ENCODE measurements around the gene CYYR1.
A peak's percentile ranks its signal among the peaks of the same experiment; 100 is the strongest.
"Not testable (repeated sequence)": the region's sequence is repeated elsewhere in the genome, so short reads cannot be mapped to it uniquely, and the experiment has no call there.

Gene CYYR1

GRCh38 chr21:26461500-26461899 is 111.6 kb downstream of the CYYR1 start:
- H3K4me3 ChIP-seq (replicated peaks; ENCODE audit: low read depth, low read length) = no peak overlapping the region
- no peak for DNase-seq (ENCODE audit: low read depth)
- TF ChIP-seq CTCF (IDR thresholded peaks at IDR 0.05; ENCODE audit: low read length, missing control alignments) = no peak

DNA sequence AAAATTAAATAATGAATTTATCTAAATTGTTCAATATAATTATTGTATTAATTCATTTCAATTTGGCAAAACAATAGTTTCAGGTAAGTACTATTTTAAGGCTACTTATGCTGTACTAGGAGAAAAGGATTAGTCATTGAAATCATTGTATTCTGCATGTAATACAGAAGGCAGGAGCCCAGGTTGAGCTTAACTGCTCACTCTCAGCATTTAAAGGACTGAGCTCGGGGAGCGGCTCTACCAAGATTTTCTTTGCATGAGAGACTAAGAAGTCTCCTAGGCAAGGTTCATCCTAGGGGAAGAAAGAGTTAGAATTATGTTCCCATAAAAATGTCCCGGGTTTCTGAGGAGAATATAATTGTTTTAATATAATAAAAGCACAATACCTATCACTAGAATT is 112.5 kb downstream of the CYYR1 start:
- no peak for DNase-seq (ENCODE audit: low read depth)
- no peak for TF ChIP-seq CTCF (IDR thresholded peaks at IDR 0.05; ENCODE audit: low read length, missing control alignments)
- no peak overlapping the region for H3K4me3 ChIP-seq (replicated peaks; ENCODE audit: low read depth, low read length)

- DNase-seq (ENCODE audit: low read depth); H3K4me3 ChIP-seq (replicated peaks; ENCODE audit: low read depth, low read length): not testable (repeated sequence)
Observed at GRCh38 chr21:26458854-26459253, 114.2 kb downstream of the CYYR1 start.

DNA sequence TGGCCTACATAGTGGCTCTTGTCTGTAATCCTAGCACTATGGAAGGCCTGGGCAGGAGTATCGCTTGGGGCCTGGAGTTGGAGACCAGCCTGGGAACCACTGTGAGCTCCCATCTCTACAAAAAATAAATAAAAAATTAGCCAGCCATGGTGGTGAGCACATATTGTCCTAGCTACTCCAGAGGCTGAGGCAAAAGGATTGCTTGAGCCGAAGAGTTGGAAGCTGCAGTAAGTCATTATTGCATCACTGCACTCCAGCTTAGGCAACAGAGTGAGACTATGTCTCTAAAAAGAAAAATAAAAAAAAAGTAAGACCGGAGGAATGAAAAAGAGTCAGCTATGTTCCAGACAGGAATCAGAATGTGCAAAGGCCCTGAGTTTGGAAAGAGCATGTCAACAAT is 115.3 kb downstream of the CYYR1 start:
- H3K4me3 ChIP-seq (replicated peaks; ENCODE audit: low read depth, low read length) = no peak overlapping the region
- peak; percentile 6 for DNase-seq (ENCODE audit: low read depth)
- no peak for TF ChIP-seq CTCF (IDR thresholded peaks at IDR 0.05; ENCODE audit: low read length, missing control alignments)

- no peak overlapping the region for H3K4me3 ChIP-seq (replicated peaks; ENCODE audit: low read depth, low read length)
- no peak for DNase-seq (ENCODE audit: low read depth)
- no peak for TF ChIP-seq CTCF (IDR thresholded peaks at IDR 0.05; ENCODE audit: low read length, missing control alignments)
Observed at GRCh38 chr21:26453267-26453666, 119.8 kb downstream of the CYYR1 start.

- no peak for TF ChIP-seq CTCF (IDR thresholded peaks at IDR 0.05; ENCODE audit: low read length, missing control alignments)
- H3K4me3 ChIP-seq (replicated peaks; ENCODE audit: low read depth, low read length) = no peak overlapping the region
- no peak for DNase-seq (ENCODE audit: low read depth)
Observed at GRCh38 chr21:26451081-26451740, 121.9 kb downstream of the CYYR1 start.

DNA sequence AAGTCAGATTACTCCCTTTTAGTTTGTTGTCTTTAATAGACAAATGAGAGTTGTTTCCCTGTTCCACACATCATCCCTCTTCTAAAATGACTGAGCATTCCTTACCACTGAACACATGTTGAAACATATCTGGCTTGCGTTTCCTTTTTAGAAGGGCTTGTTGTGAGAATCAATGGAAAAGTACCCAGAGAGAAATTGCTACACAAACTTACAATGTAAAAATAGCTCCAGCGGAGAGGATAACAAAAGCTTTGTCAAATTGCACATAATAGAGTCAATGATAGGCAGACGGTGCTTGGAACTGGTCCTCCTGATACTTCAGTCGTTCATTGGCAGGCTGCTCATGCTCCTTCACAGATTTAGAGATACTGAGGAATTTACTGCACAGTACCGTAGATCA is 123.9 kb downstream of the CYYR1 start:
- no peak overlapping the region for H3K4me3 ChIP-seq (replicated peaks; ENCODE audit: low read depth, low read length)
- no peak for TF ChIP-seq CTCF (IDR thresholded peaks at IDR 0.05; ENCODE audit: low read length, missing control alignments)
- DNase-seq (ENCODE audit: low read depth) = peak; percentile 86
